Stimulated activated CD4-positive, alpha-beta T cell treated with anti-CD3 and anti-CD28 coated beads, Interleukin-1b, Interleukin-23, amount 100 ng/mL, for 4 hours (primary cell): ENCODE measurements around the gene PKNOX2.

Experiments
- DNase-seq, 2 donors: peaks; one replicate each; pipeline ENCODE4 v3.0.0-alpha.2; 2020; ENCODE audit warnings: low read depth in 2 of 2

Gene PKNOX2

DNA sequence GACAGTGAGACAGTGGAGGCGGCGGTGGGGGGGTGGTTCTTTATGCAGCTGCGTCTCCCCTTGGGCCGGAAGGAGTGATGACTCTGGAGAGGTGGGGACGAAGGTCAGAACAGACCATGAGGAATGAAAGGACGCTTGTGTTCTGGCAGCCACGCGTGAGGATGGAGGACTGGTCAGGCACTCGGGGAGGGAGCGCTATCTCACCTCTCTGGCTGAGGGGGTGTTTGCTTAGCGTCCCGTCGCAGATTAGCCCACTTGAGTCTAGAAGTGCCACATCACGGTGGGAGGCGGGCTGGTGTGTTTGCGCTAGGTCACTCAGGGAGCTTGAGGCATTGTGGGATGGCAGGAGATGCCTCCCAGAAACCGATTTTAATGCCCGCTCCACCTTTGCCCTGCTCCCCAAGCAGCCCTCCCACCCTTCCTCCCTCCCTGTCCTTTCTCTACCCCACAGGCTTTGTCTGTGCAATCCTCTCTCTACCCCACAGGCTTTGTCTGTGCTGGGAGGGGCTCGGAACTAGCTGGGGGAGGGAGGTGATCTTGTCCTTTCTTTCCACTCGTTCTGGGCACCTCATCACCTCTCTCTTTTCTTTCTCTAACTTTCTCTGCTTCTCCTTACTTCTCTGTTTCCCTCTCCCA lies 97.8 kb downstream of the PKNOX2 start:
- DNase-seq = no peak

- no peak for DNase-seq
These were observed 98.3 kb downstream of the PKNOX2 start for GRCh38 chr11:125262830-125263218.

DNA sequence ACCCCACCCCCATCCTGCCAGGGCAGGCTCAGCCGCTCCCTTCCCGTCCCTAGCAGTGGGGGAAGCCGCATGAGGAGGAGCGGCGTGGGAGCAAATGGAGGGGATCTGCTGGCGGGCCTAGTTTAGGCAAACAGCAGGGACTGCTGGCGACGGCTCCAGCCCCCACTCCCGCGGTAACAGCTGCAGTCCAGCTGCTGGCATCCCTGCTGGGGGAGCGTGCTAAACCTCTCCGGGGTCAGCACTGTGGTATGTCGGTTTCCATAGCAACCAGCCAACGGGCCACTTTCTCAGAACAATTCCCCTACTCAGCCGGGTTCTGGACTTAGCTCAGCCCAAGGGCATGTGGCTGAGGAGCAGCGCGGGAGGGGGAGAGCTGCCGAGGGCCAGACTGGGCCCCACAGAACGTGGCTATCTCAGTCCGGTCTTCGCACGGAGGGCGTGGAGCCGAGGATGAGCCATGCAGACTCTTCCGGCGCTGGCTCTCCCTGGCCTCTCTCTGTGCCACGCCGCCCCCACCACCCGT lies 98.8 kb downstream of the PKNOX2 start:
- no peak for DNase-seq

DNA sequence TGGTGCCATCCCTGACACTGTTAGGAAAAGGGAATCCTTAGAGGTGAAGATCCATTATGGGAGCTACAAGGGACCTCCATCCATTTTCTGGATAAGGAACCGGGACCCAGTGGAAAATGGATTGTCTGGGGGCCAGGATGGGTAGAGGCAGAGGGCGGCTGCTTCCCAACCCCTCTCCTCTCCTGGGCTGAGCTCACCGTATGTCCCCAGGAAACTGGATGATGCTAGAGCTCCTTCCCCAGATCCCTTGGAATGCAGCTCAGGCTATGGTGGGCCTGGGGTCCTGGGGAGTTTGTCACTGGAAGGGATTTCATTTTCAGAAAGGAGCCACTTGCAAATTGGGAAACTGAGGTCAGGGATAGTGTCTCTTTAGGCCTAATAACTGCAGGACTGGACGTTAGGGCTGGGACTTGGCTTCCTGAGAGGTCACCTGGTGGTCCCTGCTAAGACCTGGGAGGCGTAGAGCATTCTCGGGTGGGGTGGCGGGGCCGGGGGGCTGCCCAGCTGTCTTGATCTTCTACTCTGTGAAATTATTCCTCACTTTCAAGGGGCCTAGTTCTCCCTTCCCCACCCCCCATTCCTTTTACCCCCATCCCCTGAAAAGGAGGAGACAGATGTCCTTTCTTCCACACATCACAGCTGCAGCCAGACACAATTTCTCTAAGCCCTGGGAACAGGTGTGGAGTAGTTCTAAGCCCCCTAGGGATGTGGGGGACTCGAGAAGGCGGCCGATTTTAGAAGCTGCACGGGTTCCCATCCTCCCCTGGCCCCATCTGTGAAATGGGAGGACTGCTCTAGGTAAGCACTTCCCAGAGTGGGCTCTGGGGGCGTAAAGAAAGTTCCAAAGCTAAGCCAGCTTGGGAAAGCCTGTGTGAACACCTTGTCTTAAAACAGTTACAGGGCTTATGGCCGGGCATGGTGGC lies 99.8 kb downstream of the PKNOX2 start:
- no peak for DNase-seq

- DNase-seq = no peak
These were observed 103.0 kb downstream of the PKNOX2 start for GRCh38 chr11:125267548-125267947.

GRCh38 chr11:125268611-125269010 lies 104.1 kb downstream of the PKNOX2 start:
- no peak for DNase-seq

DNA sequence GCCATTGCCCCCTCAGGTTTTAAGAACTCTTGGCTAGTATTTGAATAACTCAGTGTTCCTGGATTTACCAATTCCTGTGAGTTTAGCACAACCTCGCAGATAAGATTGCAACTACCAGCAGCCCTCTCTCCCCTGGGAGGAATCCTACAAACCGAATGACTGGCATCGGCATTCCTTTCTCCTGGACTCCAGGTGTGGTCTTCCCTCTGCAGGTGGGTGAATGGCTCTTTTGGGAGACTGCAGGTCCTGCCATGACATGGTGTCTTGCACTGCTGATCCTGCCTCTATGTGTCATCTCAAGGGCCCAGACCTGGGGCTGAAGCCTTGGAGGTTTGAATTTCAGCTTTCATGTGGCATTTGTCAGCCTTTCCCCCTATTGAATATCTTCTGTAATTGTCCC lies 105.6 kb downstream of the PKNOX2 start:
- DNase-seq = no peak

DNA sequence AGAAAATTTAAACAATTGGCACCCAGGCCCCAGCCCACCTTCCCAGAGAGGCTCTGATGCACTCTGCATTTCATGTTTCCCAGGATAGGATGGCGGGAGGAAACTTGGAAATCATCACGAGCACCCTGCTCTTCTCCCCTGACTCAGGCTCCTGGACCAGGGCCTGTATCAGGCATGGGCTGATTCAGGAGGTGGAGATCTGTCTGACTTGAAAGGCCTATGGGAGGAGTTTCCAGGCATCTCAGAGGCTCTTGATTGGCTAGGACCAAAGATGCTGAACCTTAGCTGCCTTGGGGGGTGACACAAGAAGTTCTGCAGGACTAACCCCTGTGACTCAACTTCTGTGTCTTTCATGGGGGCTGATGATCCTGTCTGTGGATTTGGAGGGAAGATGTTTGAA lies 106.2 kb downstream of the PKNOX2 start:
- no peak for DNase-seq

GRCh38 chr11:125271483-125272091 lies 107.0 kb downstream of the PKNOX2 start:
- DNase-seq = no peak

- DNase-seq = no peak
These were observed 107.5 kb downstream of the PKNOX2 start for GRCh38 chr11:125272092-125272491.

DNA sequence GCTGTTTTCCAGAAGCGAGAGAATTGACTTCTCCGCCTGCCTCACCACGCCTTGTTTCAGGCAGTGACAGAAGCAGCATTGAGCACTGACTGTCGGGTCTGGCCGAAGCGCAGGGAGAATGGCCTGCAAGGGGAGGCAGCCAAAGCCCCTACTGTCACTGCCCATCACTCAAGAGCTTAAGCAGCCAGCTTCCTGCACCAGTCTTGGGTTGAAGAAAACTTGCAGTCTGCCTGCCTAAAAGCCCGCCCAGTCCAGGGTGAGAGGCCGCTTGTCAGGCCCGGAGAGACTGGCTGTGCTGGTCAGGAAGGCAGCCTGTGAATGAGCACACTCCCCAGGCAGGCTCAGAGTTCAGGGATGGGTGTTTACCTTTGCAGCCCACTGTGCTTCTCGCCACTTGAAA lies 108.3 kb downstream of the PKNOX2 start:
- DNase-seq = no peak

GRCh38 chr11:125273519-125274000 lies 109.0 kb downstream of the PKNOX2 start:
- no peak for DNase-seq

DNA sequence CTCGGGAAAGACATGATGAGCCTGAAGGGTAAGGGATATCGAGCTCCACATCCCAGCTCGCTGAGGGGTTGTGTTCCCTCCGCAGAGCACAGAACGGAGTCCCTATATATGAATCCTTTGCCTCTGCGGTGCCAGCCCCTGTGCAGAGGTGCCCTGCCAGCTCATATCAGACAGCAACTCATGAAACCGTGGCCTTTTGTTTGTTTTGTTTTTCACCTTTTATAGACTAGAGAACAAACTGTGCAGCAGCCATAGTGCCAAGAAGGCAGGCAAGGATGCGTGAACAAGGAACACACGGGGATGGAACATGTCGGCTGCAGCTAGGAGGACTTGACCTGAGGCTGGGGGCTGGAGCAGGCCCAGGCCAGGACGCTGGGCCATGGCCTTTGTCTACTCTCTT lies 109.8 kb downstream of the PKNOX2 start:
- DNase-seq = no peak

DNA sequence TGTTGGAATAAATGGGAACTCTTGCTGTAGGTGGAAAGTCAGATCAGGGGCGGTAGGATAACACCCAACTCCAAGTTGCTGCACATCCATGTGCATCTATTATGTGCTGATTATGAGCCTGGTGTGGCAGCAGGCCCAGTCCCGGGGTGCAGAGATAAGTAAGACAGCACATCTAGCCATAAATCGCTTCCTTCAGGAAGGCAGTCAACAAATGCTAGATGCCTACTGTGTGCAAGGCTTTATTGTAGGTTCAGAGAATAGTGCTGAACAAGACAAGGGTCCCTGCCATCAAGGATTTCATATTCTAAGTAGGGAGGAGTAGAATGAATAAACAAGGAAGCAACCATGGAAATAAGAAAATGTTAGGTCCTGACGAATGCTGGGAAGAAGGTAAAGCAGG lies 110.2 kb downstream of the PKNOX2 start:
- no peak for DNase-seq

DNA sequence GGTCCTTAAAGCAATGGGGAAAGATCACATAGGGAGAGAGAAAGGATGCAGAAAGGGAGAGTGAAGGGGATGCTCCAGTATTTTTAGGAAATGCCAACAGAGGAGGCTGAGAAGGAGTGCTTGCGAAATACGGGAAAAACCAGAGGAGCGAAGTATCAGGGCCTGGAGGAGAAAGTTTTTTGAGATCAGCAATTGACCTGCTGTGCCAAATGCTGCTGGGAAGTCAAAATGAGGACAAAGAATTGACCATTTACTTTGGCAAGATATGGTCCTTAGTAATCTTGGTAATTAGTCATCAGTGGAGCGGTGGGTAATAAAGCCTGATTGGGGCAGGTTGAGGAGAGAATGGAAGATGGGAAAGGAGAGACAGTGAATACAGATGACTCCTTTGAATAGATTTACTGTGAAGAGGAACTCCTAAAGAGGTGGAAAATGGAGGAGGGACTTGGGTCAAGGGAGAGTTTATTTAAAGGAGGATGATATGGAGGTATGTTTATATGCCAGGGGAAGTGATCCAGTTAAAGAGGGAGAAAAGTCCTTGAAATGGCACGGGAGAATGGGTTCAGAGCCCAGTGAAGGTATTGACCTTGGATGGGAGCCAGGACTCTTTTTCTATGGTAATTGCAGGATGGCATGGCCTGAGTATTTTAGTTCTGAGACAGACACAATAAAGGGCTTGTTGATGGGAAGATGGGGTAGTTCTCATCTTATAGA lies 111.5 kb downstream of the PKNOX2 start:
- no peak for DNase-seq

GRCh38 chr11:125276619-125276976 lies 112.0 kb downstream of the PKNOX2 start:
- DNase-seq = no peak

- DNase-seq = no peak
These were observed 115.3 kb downstream of the PKNOX2 start for GRCh38 chr11:125279676-125280418.

DNA sequence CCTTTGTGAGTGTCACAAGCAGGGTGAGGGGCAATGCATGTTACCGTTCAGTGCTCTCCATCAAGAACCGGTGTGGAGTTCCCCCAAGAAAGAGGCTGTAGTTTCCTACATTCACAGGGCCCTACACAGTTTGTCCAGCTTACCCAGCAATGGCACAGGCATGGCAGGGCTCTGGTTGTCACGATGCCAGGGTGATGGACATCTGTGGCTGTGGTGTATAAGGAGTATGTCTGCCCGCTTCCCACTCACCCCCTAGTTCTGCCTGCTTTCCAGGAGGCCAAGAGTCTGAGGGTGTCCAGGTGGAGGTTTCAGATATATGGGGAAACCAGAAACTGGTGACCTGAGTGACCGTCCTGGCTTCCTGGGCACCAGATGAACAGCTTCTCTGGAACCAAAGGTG lies 116.1 kb downstream of the PKNOX2 start:
- no peak for DNase-seq

- no peak for DNase-seq
These were observed 117.5 kb downstream of the PKNOX2 start for GRCh38 chr11:125281831-125282595.

DNA sequence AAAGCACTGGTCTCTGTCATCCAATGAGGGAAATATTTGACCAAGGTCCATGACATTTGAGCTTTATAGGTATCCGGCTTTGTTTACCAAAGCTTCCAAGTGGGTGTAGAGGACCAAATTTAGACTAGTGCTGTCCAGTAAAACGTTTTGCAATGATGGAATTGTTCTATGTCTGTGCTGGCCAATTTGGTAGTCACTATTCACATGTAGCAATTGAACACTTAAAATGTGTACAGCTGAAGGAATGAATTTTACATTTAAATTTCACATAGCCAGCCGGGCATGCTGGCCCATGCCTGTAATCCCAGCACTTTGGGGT lies 118.0 kb downstream of the PKNOX2 start:
- DNase-seq = no peak
